PC-3 (cell line): ENCODE results near the gene WDR7. TPM values are rescaled to one million over a fixed set of nuclear protein-coding genes. Genes with fewer than 3 reads are reported as not detected.

ENCODE experiments used
- ATAC-seq: fragments of 200-7000 bp; cut with Tn5 transposase; 2 replicates; pipeline ENCODE4 v1.9.1; 2020; ENCODE audit warnings: mild to moderate bottlenecking, moderate library complexity
- BruUV-seq: library from RNA; stranded (reverse); fragments of 400-500 nt; replicated peaks from 2 replicates; lab custom pipeline; 2021; lab: Mats Ljungman, UMichigan
- CTCF ChIA-PET: fragments of 300-600 bp; sonication (Branson Sonifier 250); formaldehyde crosslinking; loops from one replicate; lab custom pipeline; 2022; ENCODE audit warnings: antibody characterized with exemption; lab: Charles Lee
- POLR2A ChIA-PET: fragments of 300-600 bp; sonication (Branson Sonifier 250); formaldehyde crosslinking; loops from one replicate; lab custom pipeline; 2022; ENCODE audit warnings: antibody characterized with exemption; ENCODE audit not compliant: unreplicated experiment; lab: Charles Lee
- DNase-seq: peaks from one replicate; pipeline ENCODE4 v3.0.0-alpha.2; 2015
- H2AFZ ChIP-seq: fragments of 300-600 bp; sonication (generic); 2 replicates; pipeline ENCODE4 v1.6.0; 2016; ENCODE audit warnings: antibody characterized with exemption, low read length
- H3F3A ChIP-seq: fragments of 300-600 bp; sonication (generic); one replicate; pipeline ENCODE4 v1.6.0; 2017; ENCODE audit warnings: antibody characterized with exemption, low read length, control low read depth, mild to moderate bottlenecking; ENCODE audit not compliant: unreplicated experiment
- H3K27ac ChIP-seq: fragments of 300-600 bp; sonication (generic); 2 replicates; pipeline ENCODE4 v1.5.1; 2016; ENCODE audit warnings: mild to moderate bottlenecking, low read length
- H3K27me3 ChIP-seq: fragments of 300-600 bp; sonication (generic); 2 replicates; pipeline ENCODE4 v1.6.1; 2016; ENCODE audit warnings: low read length, mixed read lengths
- H3K36me3 ChIP-seq: fragments of 300-600 bp; sonication (generic); 2 replicates; pipeline ENCODE4 v1.6.1; 2016; ENCODE audit warnings: low read depth, mixed run types, low read length, mixed read lengths
- H3K4me1 ChIP-seq: fragments of 300-600 bp; sonication (generic); 2 replicates; pipeline ENCODE4 v1.5.1; 2016; ENCODE audit warnings: low read length; ENCODE audit not compliant: insufficient read depth
- H3K4me2 ChIP-seq: fragments of 300-600 bp; sonication (generic); 2 replicates; pipeline ENCODE4 v1.6.0; 2016; ENCODE audit warnings: low read length
- H3K4me3 ChIP-seq: fragments of 300-600 bp; sonication (generic); 2 replicates; pipeline ENCODE4 v1.5.1; 2016; ENCODE audit warnings: mild to moderate bottlenecking, low read length, mixed read lengths
- H3K79me2 ChIP-seq: fragments of 300-600 bp; sonication (generic); 2 replicates; pipeline ENCODE4 v1.6.1; 2017; ENCODE audit warnings: low read length, mixed read lengths
- H3K9ac ChIP-seq: fragments of 300-600 bp; sonication (generic); 2 replicates; pipeline ENCODE4 v1.6.0; 2016; ENCODE audit warnings: mild to moderate bottlenecking, low read length
- H3K9me2 ChIP-seq: fragments of 300-600 bp; sonication (generic); replicated peaks from 2 replicates; pipeline ENCODE4 v1.6.1; 2016; ENCODE audit warnings: mixed run types, low read length, mixed read lengths
- H3K9me3 ChIP-seq: fragments of 300-600 bp; sonication (generic); 2 replicates; pipeline ENCODE4 v1.6.1; 2016; ENCODE audit warnings: low read length, mixed read lengths
- H4K20me1 ChIP-seq: fragments of 300-600 bp; sonication (generic); 2 replicates; pipeline ENCODE4 v1.6.1; 2016; ENCODE audit warnings: low read length, mixed read lengths
- CTCF ChIP-seq: fragments of 300-600 bp; sonication (generic); conservative IDR thresholded peaks from 2 replicates; pipeline ENCODE4 v1.5.1; 2017; ENCODE audit warnings: antibody characterized with exemption, low read depth, mild to moderate bottlenecking, low read length
- EZH2 ChIP-seq: fragments of 300-600 bp; sonication (generic); IDR thresholded peaks from one replicate; pipeline ENCODE4 v1.6.1; 2017; ENCODE audit warnings: antibody characterized with exemption, mild to moderate bottlenecking, low read length; ENCODE audit not compliant: unreplicated experiment
- EZH2phosphoT487 ChIP-seq: fragments of 300-600 bp; sonication (generic); IDR thresholded peaks from 2 replicates; pipeline ENCODE4 v1.6.1; 2018; ENCODE audit warnings: mild to moderate bottlenecking, antibody characterized with exemption, low read length, borderline replicate concordance
- intact Hi-C: fragments of 100-400 bp; cut with micrococcal nuclease; formaldehyde crosslinking; loops from 2 replicates; pipeline ENCODE4 v1.9.0; 2023
- total RNA-seq: library from RNA; depleted of rRNA; stranded (reverse); fragments of >200 nt; gene quantifications from 2 replicates; pipeline ENCODE4 v1.2.3, GENCODE V29; 2014

Gene WDR7
- total RNA-seq, 1 experiment from 2014 or later = 16.0 TPM

- H3K9me3 ChIP-seq = no peaks in the 10 kb centered on the region
- DNase-seq (no peak), ATAC-seq (no peak)
- H3K9me2 ChIP-seq = no peaks in the 10 kb centered on the region
- H3K9ac ChIP-seq = no peak overlapping the region
- no peak for TF ChIP-seq EZH2phosphoT487
- no peak for TF ChIP-seq EZH2
- TF ChIP-seq CTCF = no peak
- ChIA-PET CTCF (no interaction called here), POLR2A (no interaction called here)
- no peak overlapping the region for H3K4me2 ChIP-seq
- H3F3A ChIP-seq = no peaks in the 10 kb centered on the region
- H2AFZ ChIP-seq = no peak overlapping the region
- H3K4me3 ChIP-seq = no peak overlapping the region
- no TSS peak for BruUV-seq
- no peaks in the 10 kb centered on the region for H4K20me1 ChIP-seq
- H3K79me2 ChIP-seq = no peaks in the 10 kb centered on the region
- no peak overlapping the region for H3K27ac ChIP-seq
- H3K4me1 ChIP-seq = peaks cover 4% of the 10 kb centered on the region
- no peaks in the 10 kb centered on the region for H3K27me3 ChIP-seq
- intact Hi-C loops = no loop called here
- no peaks in the 10 kb centered on the region for H3K36me3 ChIP-seq
Measured at GRCh38 chr18:56907771-56908170, 256.6 kb downstream of the WDR7 start.

- no peaks in the 10 kb centered on the region for H3K4me1 ChIP-seq
- ChIA-PET POLR2A (no interaction called here), CTCF (no interaction called here)
- TF ChIP-seq EZH2phosphoT487 (no peak), CTCF (no peak), EZH2 (no peak)
- H3K79me2 ChIP-seq = no peaks in the 10 kb centered on the region
- intact Hi-C loops = no loop called here
- no peaks in the 10 kb centered on the region for H3K9me3 ChIP-seq
- no peak overlapping the region for H3K9ac ChIP-seq
- H3K36me3 ChIP-seq = no peaks in the 10 kb centered on the region
- H3K4me3 ChIP-seq = no peak overlapping the region
- DNase-seq (no peak), ATAC-seq (no peak)
- no peaks in the 10 kb centered on the region for H4K20me1 ChIP-seq
- H3K27me3 ChIP-seq = no peaks in the 10 kb centered on the region
- no peak overlapping the region for H2AFZ ChIP-seq
- no peaks in the 10 kb centered on the region for H3K9me2 ChIP-seq
- H3K4me2 ChIP-seq = no peak overlapping the region
- no peaks in the 10 kb centered on the region for H3F3A ChIP-seq
- no TSS peak for BruUV-seq
- no peak overlapping the region for H3K27ac ChIP-seq
Measured at GRCh38 chr18:56910237-56910636, 259.1 kb downstream of the WDR7 start.

- H3K27me3 ChIP-seq = no peaks in the 10 kb centered on the region
- H3K4me2 ChIP-seq = no peak overlapping the region
- H3K4me1 ChIP-seq = no peaks in the 10 kb centered on the region
- no peaks in the 10 kb centered on the region for H4K20me1 ChIP-seq
- H3F3A ChIP-seq = no peaks in the 10 kb centered on the region
- CTCF ChIA-PET = no interaction called here
- H3K79me2 ChIP-seq = no peaks in the 10 kb centered on the region
- no peak overlapping the region for H3K9ac ChIP-seq
- no peaks in the 10 kb centered on the region for H3K9me3 ChIP-seq
- H3K4me3 ChIP-seq = no peak overlapping the region
- no peak overlapping the region for H3K27ac ChIP-seq
- intact Hi-C loops = no loop called here
- BruUV-seq = no TSS peak
- no peak for ATAC-seq
- H3K9me2 ChIP-seq = no peaks in the 10 kb centered on the region
- DNase-seq = no peak
- POLR2A ChIA-PET = no interaction called here
- no peak overlapping the region for H2AFZ ChIP-seq
- TF ChIP-seq CTCF (no peak), EZH2phosphoT487 (no peak), EZH2 (no peak)
- no peaks in the 10 kb centered on the region for H3K36me3 ChIP-seq
Measured at GRCh38 chr18:56910967-56911366, 259.8 kb downstream of the WDR7 start.
